ENCODE measurements around the gene RNF115.
"Not testable (repeated sequence)": the region's sequence is repeated elsewhere in the genome, so short reads cannot be mapped to it uniquely, and the experiment has no call there.

RNF115 gene

GRCh38 chr1:145823565-145824498 lies at the start of gene RNF115, which contains the start of gene POLR3C:
RNF115 (minus strand) TSS chr1:145824095; CDS start chr1:145823873, 222 bp downstream.
POLR3C (plus strand) TSS chr1:145824200; CDS start chr1:145825777, 1,577 bp downstream.
- DNase-seq: peak; percentile 92

GRCh38 chr1:145871994-145872924 lies 48.4 kb upstream of the RNF115 start:
- no peak for DNase-seq

- DNase-seq: no peak
Observed at GRCh38 chr1:145868232-145868631, 44.3 kb upstream of the RNF115 start.

GRCh38 chr1:145863282-145864018 lies 39.6 kb upstream of the RNF115 start:
- DNase-seq: no peak

GRCh38 chr1:145859491-145860023 lies 35.7 kb upstream of the RNF115 start:
- peak; percentile 55 for DNase-seq

- DNase-seq: peak; percentile 87
Observed at GRCh38 chr1:145858901-145859490, 35.1 kb upstream of the RNF115 start, which contains the start of gene PIAS3. PIAS3 (minus strand) TSS chr1:145859081; CDS start chr1:145858990, 91 bp downstream.

- DNase-seq: peak; percentile 80
Observed at GRCh38 chr1:145858238-145858900, 34.5 kb upstream of the RNF115 start.

- DNase-seq: no peak
Observed at GRCh38 chr1:145857170-145857569, 33.3 kb upstream of the RNF115 start.

GRCh38 chr1:145855426-145855948 lies 31.6 kb upstream of the RNF115 start:
- DNase-seq: no peak

GRCh38 chr1:145849356-145850160 lies 25.7 kb upstream of the RNF115 start:
- DNase-seq: no peak

- DNase-seq: no peak
Observed at GRCh38 chr1:145847827-145848226, 23.9 kb upstream of the RNF115 start.

- no peak for DNase-seq
Observed at GRCh38 chr1:145846201-145846612, 22.3 kb upstream of the RNF115 start.

GRCh38 chr1:145845514-145846161 lies 21.7 kb upstream of the RNF115 start, which contains the start of gene NUDT17:
NUDT17 (plus strand) TSS chr1:145845630; CDS start chr1:145845641, 11 bp downstream.
- peak; percentile 76 for DNase-seq

GRCh38 chr1:145845144-145845513 lies 21.2 kb upstream of the RNF115 start:
- peak; percentile 76 for DNase-seq

- no peak for DNase-seq
Observed at GRCh38 chr1:145843031-145843430, 19.1 kb upstream of the RNF115 start.

GRCh38 chr1:145837656-145838055 lies 13.8 kb upstream of the RNF115 start:
- no peak for DNase-seq

GRCh38 chr1:145830810-145831209 lies 6.9 kb upstream of the RNF115 start:
- DNase-seq: not testable (repeated sequence)

- DNase-seq: no peak
Observed at GRCh38 chr1:145828367-145829026, 4.6 kb upstream of the RNF115 start.

- DNase-seq: no peak
Observed at GRCh38 chr1:145827966-145828365, 4.1 kb upstream of the RNF115 start.
